IMR-90 (cell line): ENCODE results near the gene F2RL3. TPM values are rescaled to one million over a fixed set of nuclear protein-coding genes. Genes with fewer than 3 reads are reported as not detected.

ENCODE experiments used
- ATAC-seq: fragments of 200-7000 bp; cut with Tn5 transposase; 2 replicates; pipeline ENCODE4 v1.9.1; 2020; ENCODE audit warnings: low read depth, mild to moderate bottlenecking, moderate library complexity
- BruUV-seq: library from RNA; stranded (reverse); fragments of 400-500 nt; replicated peaks from 2 replicates; lab custom pipeline; 2021; lab: Mats Ljungman, UMichigan
- CTCF ChIA-PET: fragments of 300-600 bp; formaldehyde crosslinking; extraction: SDS; loops from one replicate; lab custom pipeline; 2021; ENCODE audit warnings: antibody characterized with exemption; lab: Yijun Ruan, JAX
- POLR2A ChIA-PET: fragments of 300-600 bp; sonication (Branson Sonifier 250); formaldehyde crosslinking; loops from one replicate; lab custom pipeline; 2022; ENCODE audit warnings: antibody characterized with exemption; ENCODE audit not compliant: unreplicated experiment; lab: Charles Lee
- DNase-seq: peaks from one replicate; pipeline ENCODE4 v3.0.0; 2013
- H2AFZ ChIP-seq: replicated peaks from 2 replicates; pipeline ENCODE3; 2013; ENCODE audit warnings: low read length, mild to moderate bottlenecking; ENCODE audit not compliant: poor library complexity
- H2AK5ac ChIP-seq: 2 replicates; pipeline ENCODE4 v1.6.1; 2013; ENCODE audit warnings: low read depth, low read length, inconsistent platforms
- H2AK9ac ChIP-seq: replicated peaks from 2 replicates; pipeline ENCODE3; 2013; ENCODE audit warnings: mild to moderate bottlenecking, low read depth, low read length, moderate library complexity; ENCODE audit not compliant: poor library complexity
- H2BK120ac ChIP-seq: 2 replicates; pipeline ENCODE4 v1.6.1; 2013; ENCODE audit warnings: low read depth, low read length, inconsistent platforms
- H2BK15ac ChIP-seq: 3 replicates; pipeline ENCODE4 v1.6.1; 2013; ENCODE audit warnings: low read depth, low read length, inconsistent platforms
- H2BK20ac ChIP-seq: 2 replicates; pipeline ENCODE4 v1.6.1; 2013; ENCODE audit warnings: low read depth, mild to moderate bottlenecking, inconsistent platforms, low read length, moderate library complexity
- H2BK5ac ChIP-seq: 2 replicates; pipeline ENCODE4 v1.6.1; 2013; ENCODE audit warnings: mild to moderate bottlenecking, low read depth, low read length, inconsistent platforms; ENCODE audit not compliant: poor library complexity, severe bottlenecking
- H3K14ac ChIP-seq: replicated peaks from 2 replicates; pipeline ENCODE4 v1.6.1; 2013; ENCODE audit warnings: low read depth, low read length, inconsistent platforms
- H3K18ac ChIP-seq: 2 replicates; pipeline ENCODE4 v1.6.1; 2013; ENCODE audit warnings: low read depth, low read length, control low read depth
- H3K23ac ChIP-seq: 2 replicates; pipeline ENCODE4 v1.6.1; 2013; ENCODE audit warnings: low read depth, low read length, inconsistent platforms
- H3K27ac ChIP-seq: 2 replicates; pipeline ENCODE4 v1.5.1; 2013; ENCODE audit warnings: mild to moderate bottlenecking, control low read depth, low read length; ENCODE audit not compliant: insufficient read depth
- H3K27me3 ChIP-seq: 2 replicates; pipeline ENCODE4 v1.6.1; 2013; ENCODE audit warnings: low read length; ENCODE audit not compliant: control insufficient read depth, insufficient read depth
- H3K36me3 ChIP-seq: 2 replicates; pipeline ENCODE4 v1.6.1; 2013; ENCODE audit warnings: low read length, mixed read lengths; ENCODE audit not compliant: control insufficient read depth, insufficient read depth
- H3K4ac ChIP-seq: 2 replicates; pipeline ENCODE4 v1.6.1; 2013; ENCODE audit warnings: low read depth, low read length, inconsistent platforms
- H3K4me1 ChIP-seq: 2 replicates; pipeline ENCODE4 v1.6.1; 2013; ENCODE audit warnings: low read length, mixed read lengths; ENCODE audit not compliant: control insufficient read depth, insufficient read depth
- H3K4me2 ChIP-seq: 2 replicates; pipeline ENCODE4 v1.6.1; 2013; ENCODE audit warnings: low read depth, mild to moderate bottlenecking, control low read depth, low read length, moderate library complexity
- H3K4me3 ChIP-seq: 2 replicates; pipeline ENCODE4 v1.5.1; 2013; ENCODE audit warnings: low read depth, mild to moderate bottlenecking, control low read depth, low read length, moderate library complexity; ENCODE audit not compliant: insufficient read depth
- H3K56ac ChIP-seq: 2 replicates; pipeline ENCODE4 v1.6.1; 2013; ENCODE audit warnings: low read length, inconsistent platforms; ENCODE audit not compliant: insufficient read depth; ENCODE audit errors: extremely low read depth
- H3K79me1 ChIP-seq, 2 experiments: 2 replicates each; pipeline ENCODE4 v1.6.1; 2013; ENCODE audit warnings: low read length in 2 of 2, inconsistent platforms in 1 of 2, low read depth in 1 of 2
- H3K9ac ChIP-seq: 2 replicates; pipeline ENCODE4 v1.6.1; 2013; ENCODE audit warnings: low read depth, low read length, control low read depth
- H3K9me1 ChIP-seq: 2 replicates; pipeline ENCODE4 v1.6.1; 2013; ENCODE audit warnings: low read length, inconsistent platforms; ENCODE audit not compliant: insufficient read depth
- H3K9me3 ChIP-seq: 2 replicates; pipeline ENCODE4 v1.6.1; 2013; ENCODE audit warnings: low read length; ENCODE audit not compliant: control insufficient read depth, insufficient read depth
- H4K20me1 ChIP-seq: 2 replicates; pipeline ENCODE4 v1.6.1; 2013; ENCODE audit warnings: low read length, inconsistent platforms; ENCODE audit not compliant: insufficient read depth
- H4K5ac ChIP-seq: 2 replicates; pipeline ENCODE4 v1.6.1; 2013; ENCODE audit warnings: mild to moderate bottlenecking, low read depth, low read length, control low read depth
- H4K8ac ChIP-seq, 2 experiments: 2 replicates each; pipeline ENCODE4 v1.6.1; 2013; ENCODE audit warnings: low read depth in 2 of 2, low read length in 2 of 2, control low read depth in 1 of 2, inconsistent platforms in 1 of 2
- H4K91ac ChIP-seq: 2 replicates; pipeline ENCODE4 v1.6.1; 2013; ENCODE audit warnings: low read depth, low read length, inconsistent platforms; ENCODE audit not compliant: insufficient read depth
- BHLHE40 ChIP-seq: fragments of 150-350 bp; IDR thresholded peaks from 2 replicates; pipeline ENCODE4 v1.6.1; 2016; ENCODE audit warnings: mild to moderate bottlenecking, low read depth, low read length
- CEBPB ChIP-seq: IDR thresholded peaks from 2 replicates; pipeline ENCODE4 v1.6.1; 2012; ENCODE audit warnings: low read depth, low read length, improper control_type of control experiment
- CHD1 ChIP-seq: IDR thresholded peaks from 2 replicates; pipeline ENCODE4 v1.6.1; 2012; ENCODE audit warnings: low read depth, low read length, improper control_type of control experiment
- CTCF ChIP-seq: conservative IDR thresholded peaks from 2 replicates; pipeline ENCODE4 v1.5.1; 2012; ENCODE audit warnings: mild to moderate bottlenecking, low read depth, low read length, improper control_type of control experiment
- ELK1 ChIP-seq: fragments of 150-350 bp; IDR thresholded peaks from 2 replicates; pipeline ENCODE4 v1.6.1; 2016; ENCODE audit warnings: low read depth, mild to moderate bottlenecking, low read length, moderate library complexity, borderline replicate concordance
- FOS ChIP-seq: fragments of 150-350 bp; IDR thresholded peaks from 2 replicates; pipeline ENCODE4 v1.6.1; 2016; ENCODE audit warnings: low read depth, low read length
- MAFK ChIP-seq: IDR thresholded peaks from 2 replicates; pipeline ENCODE4 v1.6.1; 2012; ENCODE audit warnings: low read depth, low read length, improper control_type of control experiment
- MAZ ChIP-seq: IDR thresholded peaks from 2 replicates; pipeline ENCODE4 v1.6.1; 2012; ENCODE audit warnings: low read depth, mild to moderate bottlenecking, low read length, improper control_type of control experiment, moderate library complexity, borderline replicate concordance
- MXI1 ChIP-seq: IDR thresholded peaks from 2 replicates; pipeline ENCODE4 v1.6.1; 2012; ENCODE audit warnings: low read depth, mild to moderate bottlenecking, low read length, moderate library complexity, borderline replicate concordance
- NFE2L2 ChIP-seq: fragments of 150-350 bp; IDR thresholded peaks from 2 replicates; pipeline ENCODE4 v1.6.1; 2016; ENCODE audit warnings: low read depth, mild to moderate bottlenecking, low read length
- POLR2A ChIP-seq: IDR thresholded peaks from 2 replicates; pipeline ENCODE4 v1.6.1; 2012; ENCODE audit warnings: mild to moderate bottlenecking, low read depth, low read length
- RAD21 ChIP-seq: IDR thresholded peaks from 2 replicates; pipeline ENCODE4 v1.6.1; 2012; ENCODE audit warnings: low read length, improper control_type of control experiment
- RCOR1 ChIP-seq: IDR thresholded peaks from 2 replicates; pipeline ENCODE4 v1.6.1; 2012; ENCODE audit warnings: mild to moderate bottlenecking, low read length, improper control_type of control experiment; ENCODE audit not compliant: insufficient replicate concordance
- RFX5 ChIP-seq: IDR thresholded peaks from 2 replicates; pipeline ENCODE4 v1.8.0; 2012; ENCODE audit warnings: low read depth, mild to moderate bottlenecking, low read length, moderate library complexity
- SMC3 ChIP-seq: fragments of 150-350 bp; IDR thresholded peaks from 2 replicates; pipeline ENCODE4 v1.6.1; 2016; ENCODE audit warnings: low read depth, mild to moderate bottlenecking, antibody characterized with exemption, low read length, moderate library complexity
- USF2 ChIP-seq: fragments of 150-350 bp; IDR thresholded peaks from 2 replicates; pipeline ENCODE4 v1.6.1; 2017; ENCODE audit warnings: mild to moderate bottlenecking, antibody characterized with exemption, low read length, low read depth
- WGBS, 2 experiments: methylation state at CpG; one replicate each; pipeline versions ENCODE4 v1.1.5 to v1.1.7; 2013; ENCODE audit warnings: missing lambda C conversion rate in 2 of 2; ENCODE audit not compliant: insufficient read length in 1 of 2; ENCODE audit errors: extremely low coverage in 2 of 2; 5-methylcytosine and 5-hydroxymethylcytosine counted together
- dilution Hi-C: fragments of 300-500 bp; cut with HindIII; formaldehyde crosslinking; loops from one replicate; pipeline ENCODE4 v1.14.3; 2018; ENCODE audit warnings: low sequenced_read_pairs; ENCODE audit not compliant: unreplicated experiment
- in situ Hi-C: fragments of 300-500 bp; cut with MboI; formaldehyde crosslinking; loops from 3 replicates; pipeline ENCODE4 v1.14.3; 2019; ENCODE audit warnings: low sequenced_read_pairs, inconsistent platforms, mixed read lengths
- intact Hi-C: fragments of 100-400 bp; cut with micrococcal nuclease; formaldehyde crosslinking; loops from 2 replicates; pipeline ENCODE4 v1.10.0; 2022
- polyA plus RNA-seq, 3 experiments: library from polyadenylated mRNA; depleted of rRNA; stranded (reverse); fragments of >200 nt; gene quantifications; 2 replicates each; pipeline ENCODE4 v1.2.3, GENCODE V29; 2012; ENCODE audit warnings: low replicate concordance in 1 of 3
- total RNA-seq: library from RNA; depleted of rRNA; stranded (reverse); fragments of >200 nt; gene quantifications from 2 replicates; pipeline ENCODE4 v1.2.3, GENCODE V29; 2012

Gene F2RL3
- total and polyA plus RNA-seq, 2 of the 4 experiments (the other 2 are of a cell fraction) = 0.03 TPM; not detected in 1

- Histone ChIP-seq H3K4me2 (no peak overlapping the region), H3K27ac (no peak overlapping the region), H4K5ac (no peak overlapping the region), H3K4me1 (no peaks in the 10 kb centered on the region; the same call in 1 of the 2 replicates), H2AK5ac (no peak overlapping the region), H3K79me1 (no peaks in the 10 kb centered on the region), H3K9ac (no peak overlapping the region), H3K4me3 (no peak overlapping the region), H3K14ac (no peak overlapping the region), H4K91ac (no peak overlapping the region), H4K20me1 (no peaks in the 10 kb centered on the region), H3K9me3 (peaks cover 11% of the 10 kb centered on the region), H3K4ac (no peak overlapping the region), H3K18ac (no peak overlapping the region), H2BK20ac (no peak overlapping the region), H2BK5ac (no peak overlapping the region), H4K8ac (no peak overlapping the region), H2AFZ (no peak overlapping the region), H2AK9ac (no peak overlapping the region), H3K56ac (no peak overlapping the region), H3K9me1 (no peaks in the 10 kb centered on the region), H2BK15ac (no peak overlapping the region), H3K36me3 (no peaks in the 10 kb centered on the region), H2BK120ac (no peak overlapping the region), H3K27me3 (no peaks in the 10 kb centered on the region; the same call in 1 of the 2 replicates), H3K23ac (no peak overlapping the region)
- TF ChIP-seq RAD21 (no peak), MAZ (no peak), NFE2L2 (no peak), RCOR1 (no peak), SMC3 (no peak), ELK1 (no peak), RFX5 (no peak), BHLHE40 (no peak), USF2 (no peak), POLR2A (no peak), CHD1 (no peak), FOS (no peak), MXI1 (no peak), CTCF (no peak), CEBPB (no peak), MAFK (no peak)
- dilution Hi-C loops = no loop called here
- BruUV-seq = no TSS peak
- ATAC-seq = no peak
- in situ Hi-C loops = no loop called here
- ChIA-PET CTCF (no interaction called here), POLR2A (no interaction called here)
- no CpG with 5 or more reads among the region's 4 CpGs for WGBS, 2 experiments
- intact Hi-C loops = no loop called here
- no peak for DNase-seq
Observed at GRCh38 chr19:16919496-16919895, 30.7 kb downstream of the F2RL3 start.
